Epithelial cell of prostate (primary cell): ENCODE measurements around the gene RASSF8.

Experiments
- DNase-seq: peaks from one replicate; pipeline ENCODE4 v3.0.0-alpha.2; 2011; ENCODE audit warnings: low read depth, low spot score
- H3K27ac ChIP-seq: fragments of 450-650 bp; 2 replicates; pipeline ENCODE4 v1.5.1; 2017; ENCODE audit warnings: mild to moderate bottlenecking

RASSF8 gene

GRCh38 chr12:26095186-26095585 lies 136.7 kb downstream of the RASSF8 start:
- no peak overlapping the region for H3K27ac ChIP-seq
- no peak for DNase-seq

- H3K27ac ChIP-seq = no peak overlapping the region
- no peak for DNase-seq
These were observed 137.6 kb downstream of the RASSF8 start for GRCh38 chr12:26096036-26096435.

GRCh38 chr12:26097046-26097878 lies 138.8 kb downstream of the RASSF8 start:
- H3K27ac ChIP-seq = no peak overlapping the region
- DNase-seq = no peak

GRCh38 chr12:26100666-26101349 lies 142.3 kb downstream of the RASSF8 start:
- DNase-seq = no peak
- H3K27ac ChIP-seq = no peak overlapping the region

- DNase-seq = peak; percentile 81
- no peak overlapping the region for H3K27ac ChIP-seq
These were observed 142.9 kb downstream of the RASSF8 start for GRCh38 chr12:26101350-26101734.

GRCh38 chr12:26101763-26102162 lies 143.3 kb downstream of the RASSF8 start:
- DNase-seq = no peak
- H3K27ac ChIP-seq = no peak overlapping the region

- no peak overlapping the region for H3K27ac ChIP-seq
- DNase-seq = no peak
These were observed 144.5 kb downstream of the RASSF8 start for GRCh38 chr12:26102953-26103352.

GRCh38 chr12:26106347-26106746 lies 147.9 kb downstream of the RASSF8 start:
- H3K27ac ChIP-seq = no peak overlapping the region

GRCh38 chr12:26108915-26109314 lies 150.4 kb downstream of the RASSF8 start:
- DNase-seq = no peak
- H3K27ac ChIP-seq = no peak overlapping the region

More at GRCh38 chr12:26106347-26106746, 147.9 kb downstream of the RASSF8 start:
- no peak for DNase-seq

- no peak for DNase-seq
- H3K27ac ChIP-seq = no peak overlapping the region
These were observed 150.9 kb downstream of the RASSF8 start for GRCh38 chr12:26109343-26109881.

GRCh38 chr12:26112232-26112631 lies 153.8 kb downstream of the RASSF8 start:
- no peak overlapping the region for H3K27ac ChIP-seq
- DNase-seq = no peak

GRCh38 chr12:26112703-26113147 lies 154.2 kb downstream of the RASSF8 start:
- H3K27ac ChIP-seq = no peak overlapping the region
- DNase-seq = no peak

GRCh38 chr12:26113181-26113654 lies 154.7 kb downstream of the RASSF8 start:
- H3K27ac ChIP-seq = no peak overlapping the region
- DNase-seq = no peak

GRCh38 chr12:26113853-26114719 lies 155.6 kb downstream of the RASSF8 start:
- peak; percentile 53 for DNase-seq
- peak overlapping the region; percentile 67 for H3K27ac ChIP-seq

GRCh38 chr12:26114720-26115401 lies 156.4 kb downstream of the RASSF8 start:
- H3K27ac ChIP-seq = peak overlapping the region; percentile 67
- DNase-seq = no peak

- no peak for DNase-seq
- H3K27ac ChIP-seq = no peak overlapping the region
These were observed 158.6 kb downstream of the RASSF8 start for GRCh38 chr12:26116829-26117715.

- no peak for DNase-seq
- H3K27ac ChIP-seq = no peak overlapping the region
These were observed 159.8 kb downstream of the RASSF8 start for GRCh38 chr12:26118308-26118707.

- H3K27ac ChIP-seq = no peak overlapping the region
- no peak for DNase-seq
These were observed 161.0 kb downstream of the RASSF8 start for GRCh38 chr12:26119391-26119989.
